K562 (cell line): Measurements from ENCODE around the gene PSMC1.

Source experiments
- NBN ChIP-seq: fragments of 450-650 bp; IDR thresholded peaks from 2 replicates; pipeline ENCODE4 v1.6.1; 2016; ENCODE audit warnings: low read depth, mild to moderate bottlenecking
- SIN3A ChIP-seq, 2 experiments: fragments of 150-350 bp in 1 of 2; IDR thresholded peaks; 2 replicates each; pipeline ENCODE4 v1.6.1; 2011 to 2016; ENCODE audit warnings: borderline replicate concordance in 2 of 2, low read depth in 2 of 2, low read length in 2 of 2, mild to moderate bottlenecking in 2 of 2, moderate library complexity in 2 of 2; ENCODE audit not compliant: control insufficient read depth in 1 of 2
- ZFX ChIP-seq: sonication (generic); formaldehyde crosslinking; IDR thresholded peaks from 2 replicates; pipeline ENCODE4 v1.8.0; 2022; ENCODE audit warnings: mild to moderate bottlenecking, missing genetic modification reagents, moderate library complexity
- TF ChIP-seq, protein P1 (sequence below), 2 experiments: fragments of 450-650 bp; formaldehyde crosslinking in 1 of 2; IDR thresholded peaks; 2 replicates each; pipeline versions ENCODE4 v1.4.0 to v1.6.1; 2014 to 2020; ENCODE audit warnings: mild to moderate bottlenecking in 2 of 2, borderline replicate concordance in 1 of 2, low read depth in 1 of 2
- TF ChIP-seq, protein P2 (sequence below): sonication (generic); formaldehyde crosslinking; IDR thresholded peaks from 2 replicates; pipeline ENCODE4 v1.8.0; 2022; ENCODE audit warnings: missing genetic modification reagents, mild to moderate bottlenecking, moderate library complexity, borderline replicate concordance

DNA sequence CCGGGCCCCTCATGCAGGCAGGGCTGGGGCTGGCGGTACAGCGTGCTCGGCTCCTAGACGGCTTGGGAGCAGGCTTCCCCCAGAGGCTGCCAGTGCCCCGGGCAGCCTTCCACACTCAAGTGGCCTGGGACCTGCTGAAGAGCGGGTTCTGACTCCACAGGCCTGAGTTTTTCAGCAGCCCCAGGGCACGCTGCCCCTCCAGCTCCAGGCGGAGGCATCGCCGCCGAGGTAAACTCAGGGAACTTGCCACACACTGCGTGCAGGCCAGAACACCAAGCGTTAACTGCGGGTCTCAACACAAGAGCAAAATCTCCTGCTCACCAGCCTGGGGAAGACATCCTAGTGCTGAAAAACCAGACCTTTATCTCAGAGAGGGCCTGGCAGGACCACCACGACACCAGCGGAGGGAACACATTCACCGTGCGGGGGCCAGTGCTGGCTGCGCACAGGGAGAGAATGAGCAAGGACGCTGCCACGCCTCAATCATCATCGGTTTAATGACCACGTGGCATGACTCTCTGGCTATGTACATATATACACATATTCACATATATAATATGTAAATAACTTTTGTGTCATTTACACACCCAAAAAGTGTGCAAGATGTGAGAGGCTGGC is 21.3 kb downstream of the PSMC1 start:
- TF ChIP-seq NBN (no peak), ZFX (CRISPR knock-in tag) (no peak), SIN3A (IDR thresholded peaks at IDR 0.05; ENCODE audit: borderline replicate concordance in 2 of 2, control insufficient read depth in 1 of 2, low read depth in 2 of 2, low read length in 2 of 2) (no peak)
- TF ChIP-seq, protein P1, sequence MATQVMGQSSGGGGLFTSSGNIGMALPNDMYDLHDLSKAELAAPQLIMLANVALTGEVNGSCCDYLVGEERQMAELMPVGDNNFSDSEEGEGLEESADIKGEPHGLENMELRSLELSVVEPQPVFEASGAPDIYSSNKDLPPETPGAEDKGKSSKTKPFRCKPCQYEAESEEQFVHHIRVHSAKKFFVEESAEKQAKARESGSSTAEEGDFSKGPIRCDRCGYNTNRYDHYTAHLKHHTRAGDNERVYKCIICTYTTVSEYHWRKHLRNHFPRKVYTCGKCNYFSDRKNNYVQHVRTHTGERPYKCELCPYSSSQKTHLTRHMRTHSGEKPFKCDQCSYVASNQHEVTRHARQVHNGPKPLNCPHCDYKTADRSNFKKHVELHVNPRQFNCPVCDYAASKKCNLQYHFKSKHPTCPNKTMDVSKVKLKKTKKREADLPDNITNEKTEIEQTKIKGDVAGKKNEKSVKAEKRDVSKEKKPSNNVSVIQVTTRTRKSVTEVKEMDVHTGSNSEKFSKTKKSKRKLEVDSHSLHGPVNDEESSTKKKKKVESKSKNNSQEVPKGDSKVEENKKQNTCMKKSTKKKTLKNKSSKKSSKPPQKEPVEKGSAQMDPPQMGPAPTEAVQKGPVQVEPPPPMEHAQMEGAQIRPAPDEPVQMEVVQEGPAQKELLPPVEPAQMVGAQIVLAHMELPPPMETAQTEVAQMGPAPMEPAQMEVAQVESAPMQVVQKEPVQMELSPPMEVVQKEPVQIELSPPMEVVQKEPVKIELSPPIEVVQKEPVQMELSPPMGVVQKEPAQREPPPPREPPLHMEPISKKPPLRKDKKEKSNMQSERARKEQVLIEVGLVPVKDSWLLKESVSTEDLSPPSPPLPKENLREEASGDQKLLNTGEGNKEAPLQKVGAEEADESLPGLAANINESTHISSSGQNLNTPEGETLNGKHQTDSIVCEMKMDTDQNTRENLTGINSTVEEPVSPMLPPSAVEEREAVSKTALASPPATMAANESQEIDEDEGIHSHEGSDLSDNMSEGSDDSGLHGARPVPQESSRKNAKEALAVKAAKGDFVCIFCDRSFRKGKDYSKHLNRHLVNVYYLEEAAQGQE (IDR thresholded peaks at IDR 0.05; ENCODE audit: borderline replicate concordance), result no peak
- TF ChIP-seq, protein P1 (CRISPR knock-in tag; IDR thresholded peaks at IDR 0.05; ENCODE audit: low read depth), result no peak
- TF ChIP-seq, protein P2, sequence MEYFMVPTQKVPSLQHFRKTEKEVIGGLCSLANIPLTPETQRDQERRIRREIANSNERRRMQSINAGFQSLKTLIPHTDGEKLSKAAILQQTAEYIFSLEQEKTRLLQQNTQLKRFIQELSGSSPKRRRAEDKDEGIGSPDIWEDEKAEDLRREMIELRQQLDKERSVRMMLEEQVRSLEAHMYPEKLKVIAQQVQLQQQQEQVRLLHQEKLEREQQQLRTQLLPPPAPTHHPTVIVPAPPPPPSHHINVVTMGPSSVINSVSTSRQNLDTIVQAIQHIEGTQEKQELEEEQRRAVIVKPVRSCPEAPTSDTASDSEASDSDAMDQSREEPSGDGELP, result no peak
